AG04450 (cell line): ENCODE measurements around the gene LRP1. TPM values are rescaled to one million over a fixed set of nuclear protein-coding genes. Genes with fewer than 3 reads are reported as not detected.

Source experiments
- CTCF ChIA-PET: fragments of 300-600, 350-600 bp; formaldehyde crosslinking; extraction: SDS; loops from one replicate; lab custom pipeline; 2022; ENCODE audit warnings: antibody characterized with exemption, inconsistent platforms; lab: Charles Lee
- POLR2A ChIA-PET: fragments of 350-600 bp; formaldehyde crosslinking; extraction: SDS; loops from one replicate; lab custom pipeline; 2021; ENCODE audit warnings: antibody characterized with exemption, inconsistent platforms; lab: Yijun Ruan, JAX
- DNase-seq: peaks from one replicate; pipeline ENCODE4 v3.0.0-alpha.2; 2011; ENCODE audit warnings: low read depth, low spot score
- H3K27ac ChIP-seq: one replicate; pipeline ENCODE4 v1.5.1; 2012; ENCODE audit warnings: low read depth, low read length, control low read depth
- H3K27me3 ChIP-seq: one replicate; pipeline ENCODE4 v1.6.0; 2012; ENCODE audit warnings: low read length; ENCODE audit not compliant: control insufficient read depth, insufficient read depth
- H3K4me3 ChIP-seq: 2 replicates; pipeline ENCODE4 v1.5.1; 2011; ENCODE audit warnings: mild to moderate bottlenecking, low read depth, low read length, control low read depth
- H3K9me3 ChIP-seq: 2 replicates; pipeline ENCODE4 v1.5.1; 2012; ENCODE audit warnings: low read length; ENCODE audit not compliant: control insufficient read depth, insufficient read depth
- polyA plus RNA-seq: library from polyadenylated mRNA; depleted of rRNA; stranded (reverse); fragments of >200 nt; gene quantifications from 2 replicates; pipeline ENCODE4 v1.2.3, GENCODE V29; 2011
- TF ChIP-seq, protein P1 (sequence below): IDR thresholded peaks from 2 replicates; pipeline ENCODE4 v1.5.1; 2011; ENCODE audit warnings: low read depth, low read length, control low read depth, inconsistent platforms

Gene LRP1
- polyA plus RNA-seq, 1 experiment = 49.9 TPM

- TF ChIP-seq, protein P1, sequence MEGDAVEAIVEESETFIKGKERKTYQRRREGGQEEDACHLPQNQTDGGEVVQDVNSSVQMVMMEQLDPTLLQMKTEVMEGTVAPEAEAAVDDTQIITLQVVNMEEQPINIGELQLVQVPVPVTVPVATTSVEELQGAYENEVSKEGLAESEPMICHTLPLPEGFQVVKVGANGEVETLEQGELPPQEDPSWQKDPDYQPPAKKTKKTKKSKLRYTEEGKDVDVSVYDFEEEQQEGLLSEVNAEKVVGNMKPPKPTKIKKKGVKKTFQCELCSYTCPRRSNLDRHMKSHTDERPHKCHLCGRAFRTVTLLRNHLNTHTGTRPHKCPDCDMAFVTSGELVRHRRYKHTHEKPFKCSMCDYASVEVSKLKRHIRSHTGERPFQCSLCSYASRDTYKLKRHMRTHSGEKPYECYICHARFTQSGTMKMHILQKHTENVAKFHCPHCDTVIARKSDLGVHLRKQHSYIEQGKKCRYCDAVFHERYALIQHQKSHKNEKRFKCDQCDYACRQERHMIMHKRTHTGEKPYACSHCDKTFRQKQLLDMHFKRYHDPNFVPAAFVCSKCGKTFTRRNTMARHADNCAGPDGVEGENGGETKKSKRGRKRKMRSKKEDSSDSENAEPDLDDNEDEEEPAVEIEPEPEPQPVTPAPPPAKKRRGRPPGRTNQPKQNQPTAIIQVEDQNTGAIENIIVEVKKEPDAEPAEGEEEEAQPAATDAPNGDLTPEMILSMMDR = no peak
- POLR2A ChIA-PET = no interaction called here
- Histone ChIP-seq H3K27me3 (no peaks in the 10 kb centered on the region), H3K27ac (no peak overlapping the region), H3K4me3 (no peak overlapping the region), H3K9me3 (no peaks in the 10 kb centered on the region; the same call in 1 of the 2 replicates)
- no peak for DNase-seq
- CTCF ChIA-PET = no interaction called here
Measured at GRCh38 chr12:57203791-57204190, 75.5 kb downstream of the LRP1 start.

DNA sequence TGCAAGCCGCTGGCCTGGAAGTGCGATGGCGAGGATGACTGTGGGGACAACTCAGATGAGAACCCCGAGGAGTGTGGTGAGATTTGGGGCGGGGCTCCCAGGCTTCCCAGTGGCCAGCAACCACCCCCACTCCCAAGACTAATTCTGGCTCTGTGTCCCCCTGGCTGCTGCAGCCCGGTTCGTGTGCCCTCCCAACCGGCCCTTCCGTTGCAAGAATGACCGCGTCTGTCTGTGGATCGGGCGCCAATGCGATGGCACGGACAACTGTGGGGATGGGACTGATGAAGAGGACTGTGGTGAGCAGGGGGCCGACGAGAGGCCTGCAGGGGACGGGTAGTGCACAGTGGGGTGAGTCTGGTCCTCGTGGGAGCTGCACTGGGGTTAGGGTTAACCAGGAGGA lies 76.2 kb downstream of the LRP1 start:
- POLR2A ChIA-PET = no interaction called here
- CTCF ChIA-PET = no interaction called here
- no peaks in the 10 kb centered on the region; the same call in 1 of the 2 replicates for H3K9me3 ChIP-seq
- TF ChIP-seq, protein P1 = no peak
- no peak for DNase-seq
- H3K27ac ChIP-seq = no peak overlapping the region
- no peaks in the 10 kb centered on the region for H3K27me3 ChIP-seq
- H3K4me3 ChIP-seq = no peak overlapping the region

DNA sequence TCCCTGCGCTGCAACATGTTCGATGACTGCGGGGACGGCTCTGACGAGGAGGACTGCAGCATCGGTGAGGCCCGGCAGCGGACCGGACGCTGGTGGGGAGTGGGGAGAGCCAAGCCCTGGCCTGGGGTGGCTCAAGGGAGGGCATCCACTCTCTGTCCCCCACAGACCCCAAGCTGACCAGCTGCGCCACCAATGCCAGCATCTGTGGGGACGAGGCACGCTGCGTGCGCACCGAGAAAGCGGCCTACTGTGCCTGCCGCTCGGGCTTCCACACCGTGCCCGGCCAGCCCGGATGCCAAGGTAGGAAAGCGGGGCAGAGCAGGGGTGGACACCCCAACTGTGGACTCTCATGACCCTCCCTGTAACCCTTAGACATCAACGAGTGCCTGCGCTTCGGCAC lies 76.9 kb downstream of the LRP1 start:
- DNase-seq = no peak
- POLR2A ChIA-PET = no interaction called here
- Histone ChIP-seq H3K27ac (no peak overlapping the region), H3K9me3 (no peaks in the 10 kb centered on the region; the same call in 1 of the 2 replicates), H3K4me3 (no peak overlapping the region), H3K27me3 (no peaks in the 10 kb centered on the region)
- TF ChIP-seq, protein P1 = no peak
- CTCF ChIA-PET = no interaction called here

- CTCF ChIA-PET = no interaction called here
- TF ChIP-seq, protein P1 = no peak
- Histone ChIP-seq H3K9me3 (no peaks in the 10 kb centered on the region; the same call in 1 of the 2 replicates), H3K27ac (no peak overlapping the region), H3K27me3 (no peaks in the 10 kb centered on the region), H3K4me3 (no peak overlapping the region)
- POLR2A ChIA-PET = no interaction called here
- DNase-seq = no peak
Measured at GRCh38 chr12:57205931-57206330, 77.6 kb downstream of the LRP1 start.

DNA sequence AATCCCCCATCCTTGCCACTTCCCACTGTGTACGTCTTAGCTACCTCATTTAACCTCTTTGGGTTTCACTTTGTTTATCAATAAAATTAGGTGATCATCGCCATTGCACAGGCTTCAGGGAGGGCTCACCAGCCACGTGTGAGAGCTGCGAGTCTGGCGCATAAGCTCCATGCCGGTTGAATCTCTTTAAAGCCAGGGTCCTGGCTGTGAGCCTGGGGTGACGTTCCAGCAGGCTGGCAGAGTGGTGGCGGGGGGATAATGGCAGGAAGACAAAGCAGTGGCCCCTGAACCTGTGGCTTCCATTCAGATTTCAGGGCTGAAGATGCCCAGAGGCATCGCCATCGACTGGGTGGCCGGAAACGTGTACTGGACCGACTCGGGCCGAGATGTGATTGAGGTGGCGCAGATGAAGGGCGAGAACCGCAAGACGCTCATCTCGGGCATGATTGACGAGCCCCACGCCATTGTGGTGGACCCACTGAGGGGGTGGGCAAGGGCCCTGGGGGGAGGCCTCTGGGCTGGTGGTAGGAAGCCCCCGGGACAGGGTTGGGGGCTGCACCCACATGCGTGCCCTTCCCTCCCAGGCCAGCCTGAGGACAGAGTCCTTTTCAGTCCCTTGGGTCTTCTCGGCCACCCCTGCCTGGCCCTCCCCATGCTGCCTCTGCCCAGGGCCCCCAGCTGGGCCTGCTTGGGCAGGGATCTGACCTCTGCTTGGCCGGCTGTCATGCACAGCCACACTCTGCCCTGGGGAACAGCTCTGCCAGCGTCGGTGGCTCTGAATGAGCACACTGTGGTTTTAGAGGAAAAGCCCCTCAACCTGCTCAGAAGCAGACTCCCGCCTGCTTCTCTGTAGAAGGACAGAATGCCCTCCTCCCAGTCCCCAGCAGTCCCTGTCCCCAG lies 79.7 kb downstream of the LRP1 start:
- no peaks in the 10 kb centered on the region for H3K27me3 ChIP-seq
- peak overlapping the region; percentile 2 for H3K27ac ChIP-seq
- no peak overlapping the region for H3K4me3 ChIP-seq
- ChIA-PET CTCF (no interaction called here), POLR2A (no interaction called here)
- no peak for DNase-seq
- TF ChIP-seq, protein P1 = no peak
- H3K9me3 ChIP-seq = no peaks in the 10 kb centered on the region; the same call in 1 of the 2 replicates
